Measurements from ENCODE around the gene RBM24. TPM values are rescaled to one million over a fixed set of nuclear protein-coding genes. Genes with fewer than 3 reads are reported as not detected.

Gene RBM24
- total and polyA plus RNA-seq, 9 of the 15 experiments (the other 6 are each of a cell fraction or from before 2014, with no cell fraction given): not detected

DNA sequence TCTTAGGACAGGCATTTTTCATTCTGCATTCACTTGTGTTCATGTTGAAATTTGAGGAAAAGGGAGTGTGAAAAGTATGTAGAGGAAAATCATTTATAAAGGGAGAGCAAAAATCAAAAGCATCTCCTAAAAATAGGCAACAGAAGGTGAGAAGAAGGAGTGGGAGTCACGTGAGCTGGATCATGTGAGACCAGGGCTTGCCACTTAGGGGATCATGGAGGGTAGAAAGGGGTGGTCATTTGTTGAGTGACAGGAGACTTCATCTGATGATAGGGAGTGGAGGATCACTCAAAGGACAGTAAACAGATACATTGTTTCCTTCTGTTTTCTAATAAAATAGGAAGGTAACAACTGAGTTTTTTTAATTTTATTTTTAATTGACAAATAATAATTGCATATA, 17.1 kb downstream of the RBM24 start (continued):
- TF ChIP-seq CCNT2 (IDR thresholded peaks at IDR 0.05; ENCODE audit: borderline replicate concordance, extremely low read depth, insufficient read length, low read depth, low read length) (no peak), ZNF445 (CRISPR knock-in tag; IDR thresholded peaks at IDR 0.05; ENCODE audit: low read depth) (no peak)

DNA sequence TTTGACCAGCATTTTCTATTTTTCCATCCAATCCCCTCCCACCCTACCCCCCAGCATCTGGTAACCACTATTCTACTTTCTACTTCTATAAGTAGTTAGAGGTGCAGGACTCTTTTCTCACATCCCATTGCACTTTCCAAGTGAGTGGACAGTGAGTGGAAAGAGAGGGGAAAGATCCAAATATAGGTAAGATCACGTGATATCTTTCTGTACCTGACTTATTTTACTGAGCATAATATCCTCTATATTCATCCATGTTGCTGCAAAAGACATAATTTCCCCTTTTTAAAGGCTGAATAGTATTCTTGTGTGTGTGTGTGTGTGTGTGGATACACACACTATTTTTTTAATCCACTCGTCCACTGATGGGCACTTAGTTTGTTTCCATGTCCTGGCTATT, 18.1 kb downstream of the RBM24 start:
- no peak for TF ChIP-seq RBBP5 (IDR thresholded peaks at IDR 0.05; ENCODE audit: borderline replicate concordance, insufficient read depth, low read length, poor library complexity, severe bottlenecking)
- TF ChIP-seq, protein P1, sequence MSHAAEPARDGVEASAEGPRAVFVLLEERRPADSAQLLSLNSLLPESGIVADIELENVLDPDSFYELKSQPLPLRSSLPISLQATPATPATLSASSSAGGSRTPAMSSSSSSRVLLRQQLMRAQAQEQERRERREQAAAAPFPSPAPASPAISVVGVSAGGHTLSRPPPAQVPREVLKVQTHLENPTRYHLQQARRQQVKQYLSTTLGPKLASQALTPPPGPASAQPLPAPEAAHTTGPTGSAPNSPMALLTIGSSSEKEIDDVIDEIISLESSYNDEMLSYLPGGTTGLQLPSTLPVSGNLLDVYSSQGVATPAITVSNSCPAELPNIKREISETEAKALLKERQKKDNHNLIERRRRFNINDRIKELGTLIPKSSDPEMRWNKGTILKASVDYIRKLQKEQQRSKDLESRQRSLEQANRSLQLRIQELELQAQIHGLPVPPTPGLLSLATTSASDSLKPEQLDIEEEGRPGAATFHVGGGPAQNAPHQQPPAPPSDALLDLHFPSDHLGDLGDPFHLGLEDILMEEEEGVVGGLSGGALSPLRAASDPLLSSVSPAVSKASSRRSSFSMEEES (CRISPR knock-in tag; IDR thresholded peaks at IDR 0.05): peak; percentile 86
- TF ChIP-seq RAD51 (IDR thresholded peaks at IDR 0.05; ENCODE audit: borderline replicate concordance, low read depth): peak; percentile 45
- WGBS (ENCODE audit: insufficient coverage, low coverage, missing lambda C conversion rate): 7% methylated on average over 2 of the region's 2 CpGs
- Histone ChIP-seq H3K9me1 (ENCODE audit: control insufficient read depth, insufficient read depth, low read length) (no peaks in the 10 kb centered on the region), H3K27me3 (ENCODE audit: control insufficient read depth in 2 of 2, insufficient read depth in 2 of 2, low read length in 2 of 2) (peaks cover 11 to 13% of the 10 kb centered on the region in 2 experiments; a peak in 3 of 5 replicates), H3K4me1 (replicated peaks in 1 of 2; ENCODE audit: control insufficient read depth in 2 of 2, insufficient read depth in 2 of 2, low read length in 2 of 2) (no peaks in the 10 kb centered on the region), H3K36me3 (ENCODE audit: control insufficient read depth, insufficient read depth, low read length) (no peaks in the 10 kb centered on the region), H4K20me1 (replicated peaks; ENCODE audit: control insufficient read depth, insufficient read depth, low read length) (no peaks in the 10 kb centered on the region), H3K4me2 (ENCODE audit: insufficient read depth, low read length) (no peak overlapping the region), H3K79me2 (ENCODE audit: control insufficient read depth, insufficient read depth, low read length) (no peaks in the 10 kb centered on the region), H3K27ac (ENCODE audit: extremely low read depth, low read depth, low read length) (no peak overlapping the region), H3K9ac (ENCODE audit: insufficient read depth in 1 of 2, low read depth in 2 of 2, low read length in 2 of 2) (no peak overlapping the region), H3K4me3 (no peak overlapping the region), H3K9me3 (replicated peaks; ENCODE audit: control insufficient read depth, insufficient read depth, low read depth, low read length) (no peaks in the 10 kb centered on the region), H2AFZ (ENCODE audit: low read depth, low read length) (no peak overlapping the region)
- ChIA-PET CTCF (ENCODE audit: low intra/inter-chr PET ratio) (no interaction called here), POLR2A (no interaction called here)
- no peak for ATAC-seq
- BruUV-seq (replicated peaks): no TSS peak
- intact Hi-C loops (cut with micrococcal nuclease) (no loop called here), in situ Hi-C loops (cut with MboI) (no loop called here)
- DNase-seq (ENCODE audit: extremely low read depth in 1 of 4, low spot score in 3 of 4): no peak
- no peak for FAIRE-seq
